ENCODE data around the gene S100A11. TPM values are rescaled to one million over a fixed set of nuclear protein-coding genes. Genes with fewer than 3 reads are reported as not detected.
"Not testable (repeated sequence)": the region's sequence is repeated elsewhere in the genome, so short reads cannot be mapped to it uniquely, and the experiment has no call there.

Gene S100A11
- total RNA-seq, result 142 and 192 TPM in 2 replicates
- long read RNA-seq, transcript S100A11-201 (3 exons, 594 nt), result major isoform, 17 of 18 reads
- long read RNA-seq, partial matches to known transcripts, result 1 of 18 reads
- long read RNA-seq, other reads (novel, unspliced or antisense), result 0 of 18 reads

GRCh38 chr1:152036267-152037216 is at the start of gene S100A11:
S100A11 (minus strand) TSS chr1:152037004; CDS start chr1:152036915, 89 bp downstream.
- DNase-seq (ENCODE audit: low spot score, unreplicated experiment), result peak; percentile 53
- Mint-ChIP-seq H3K36me3 (ENCODE audit: insufficient read depth) (peaks cover 6% of the 10 kb centered on the region), H3K9me3 (ENCODE audit: low read depth) (no peaks in the 10 kb centered on the region), H3K27me3 (peaks cover 3% of the 10 kb centered on the region), H3K27ac (peak within 1 kb of the TSS; percentile 92), H3K4me3 (ENCODE audit: low read depth) (peak within 1 kb of the TSS; percentile 91), H3K4me1 (ENCODE audit: low read depth) (peaks cover 24% of the 10 kb centered on the region)
- TF ChIP-seq CTCF (IDR thresholded peaks at IDR 0.05; ENCODE audit: unreplicated experiment), result peak; percentile 6

- no peak for TF ChIP-seq CTCF (IDR thresholded peaks at IDR 0.05; ENCODE audit: unreplicated experiment)
- DNase-seq (ENCODE audit: low spot score, unreplicated experiment), result no peak
- H3K4me1 Mint-ChIP-seq (ENCODE audit: low read depth), result no peaks in the 10 kb centered on the region
- H3K36me3 Mint-ChIP-seq (ENCODE audit: insufficient read depth), result no peaks in the 10 kb centered on the region
- no peaks in the 10 kb centered on the region for H3K9me3 Mint-ChIP-seq (ENCODE audit: low read depth)
- no peak overlapping the region for H3K4me3 Mint-ChIP-seq (ENCODE audit: low read depth)
- H3K27ac Mint-ChIP-seq, result no peak overlapping the region
- no peaks in the 10 kb centered on the region for H3K27me3 Mint-ChIP-seq
Measured at GRCh38 chr1:152084853-152085252, 48.0 kb upstream of the S100A11 start.

DNA sequence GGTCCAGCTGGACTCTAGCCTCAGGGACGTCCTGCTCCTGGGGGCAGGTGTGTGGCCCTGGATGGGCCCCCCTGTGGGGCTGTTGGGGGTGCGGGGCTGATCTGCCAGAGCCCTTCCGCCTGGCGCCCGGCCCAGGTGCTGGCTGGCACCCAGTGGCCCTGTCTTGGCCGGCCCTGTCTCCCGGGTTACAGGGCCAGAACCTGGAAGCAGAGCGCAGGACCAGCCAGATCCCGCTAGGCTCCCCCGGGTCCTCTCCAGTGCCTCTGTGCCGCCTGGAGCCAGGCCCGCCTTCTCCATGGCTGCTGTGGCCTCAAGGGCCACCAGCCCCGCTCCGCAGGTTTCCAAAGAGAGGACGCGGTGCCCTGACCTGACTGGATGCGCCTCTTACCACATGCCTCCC is 44.2 kb upstream of the S100A11 start:
- not testable (repeated sequence) for H3K27me3 Mint-ChIP-seq; H3K4me1 Mint-ChIP-seq (ENCODE audit: low read depth); H3K4me3 Mint-ChIP-seq (ENCODE audit: low read depth); H3K9me3 Mint-ChIP-seq (ENCODE audit: low read depth); DNase-seq (ENCODE audit: low spot score, unreplicated experiment); H3K27ac Mint-ChIP-seq; H3K36me3 Mint-ChIP-seq (ENCODE audit: insufficient read depth)

DNA sequence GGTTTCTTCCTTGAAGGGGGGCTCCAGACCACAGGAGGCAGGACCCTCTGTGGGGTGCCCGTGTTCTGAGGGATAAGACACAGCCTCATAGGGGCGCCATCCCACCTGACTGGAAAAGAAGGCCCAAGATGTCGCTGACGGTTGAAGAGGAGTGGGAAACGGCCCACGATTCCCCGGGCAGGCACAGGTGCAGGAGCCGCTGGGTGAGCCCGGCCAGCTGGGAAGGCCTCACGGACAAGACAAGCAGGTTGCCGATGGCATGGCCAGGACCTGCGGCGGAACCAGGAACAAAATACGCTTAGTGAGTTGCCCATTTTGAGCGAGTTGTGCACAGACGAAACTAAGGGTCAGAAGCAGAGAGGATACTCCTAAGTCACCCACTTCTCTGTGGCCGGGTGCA is 43.7 kb upstream of the S100A11 start:
- not testable (repeated sequence) for H3K36me3 Mint-ChIP-seq (ENCODE audit: insufficient read depth); H3K4me1 Mint-ChIP-seq (ENCODE audit: low read depth); H3K4me3 Mint-ChIP-seq (ENCODE audit: low read depth); H3K9me3 Mint-ChIP-seq (ENCODE audit: low read depth); H3K27me3 Mint-ChIP-seq; H3K27ac Mint-ChIP-seq; DNase-seq (ENCODE audit: low spot score, unreplicated experiment)

DNA sequence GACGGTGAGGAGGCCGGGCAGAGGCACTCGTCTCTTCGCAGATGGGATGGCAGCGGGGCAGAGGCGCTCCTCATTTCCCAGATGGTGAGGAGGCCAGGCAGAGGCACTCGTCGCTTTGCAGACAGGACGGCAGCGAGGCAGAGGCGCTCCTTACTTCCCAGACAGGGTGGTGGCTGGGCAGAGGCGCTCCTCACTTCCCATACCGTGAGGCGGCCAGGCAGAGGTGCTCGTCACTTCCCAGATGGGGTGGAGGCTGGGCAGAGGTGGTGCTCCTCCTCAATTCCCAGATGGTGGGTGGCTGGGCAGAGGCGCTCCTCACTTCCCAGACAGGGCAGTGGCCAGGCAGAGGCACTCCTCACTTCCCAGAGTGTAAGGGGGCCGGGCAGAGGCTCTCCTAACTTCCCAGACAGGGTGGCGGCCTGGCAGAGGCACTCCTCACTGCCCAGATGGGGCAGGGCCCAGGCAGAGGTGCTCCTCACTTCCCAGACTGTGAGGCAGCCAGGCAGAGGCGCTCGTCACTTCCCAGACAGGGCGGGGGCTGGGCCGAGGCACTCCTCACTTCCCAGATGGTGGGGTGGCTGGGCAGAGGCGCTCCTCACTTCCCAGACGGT is 42.1 kb upstream of the S100A11 start:
- no peak for TF ChIP-seq CTCF (IDR thresholded peaks at IDR 0.05; ENCODE audit: unreplicated experiment)
- H3K4me3 Mint-ChIP-seq (ENCODE audit: low read depth), result no peak overlapping the region

DNA sequence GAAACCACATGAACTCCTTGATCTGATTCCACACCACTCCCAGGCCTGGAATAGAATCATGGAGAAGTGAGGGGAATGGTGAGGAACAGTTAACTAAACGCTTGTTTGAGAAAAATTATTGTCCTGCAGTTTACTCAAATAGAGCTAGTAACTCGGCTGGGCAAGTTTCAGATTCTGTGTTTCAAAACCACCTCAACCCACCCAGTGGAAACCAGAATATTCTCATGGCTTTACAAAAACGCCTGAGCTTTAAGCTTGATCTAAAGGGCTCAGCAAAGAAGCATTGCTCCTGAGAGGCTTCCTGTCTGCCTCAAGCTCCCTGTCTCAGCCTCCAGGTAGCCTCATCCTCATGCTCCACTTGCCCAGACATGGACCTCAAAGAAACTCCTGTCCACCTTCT is 35.5 kb upstream of the S100A11 start:
- no peaks in the 10 kb centered on the region for H3K4me1 Mint-ChIP-seq (ENCODE audit: low read depth)
- H3K27ac Mint-ChIP-seq, result no peak overlapping the region
- H3K36me3 Mint-ChIP-seq (ENCODE audit: insufficient read depth), result no peaks in the 10 kb centered on the region
- no peak for DNase-seq (ENCODE audit: low spot score, unreplicated experiment)
- H3K4me3 Mint-ChIP-seq (ENCODE audit: low read depth), result no peak overlapping the region
- peaks cover 15% of the 10 kb centered on the region for H3K27me3 Mint-ChIP-seq
- H3K9me3 Mint-ChIP-seq (ENCODE audit: low read depth), result peaks cover 4% of the 10 kb centered on the region
- TF ChIP-seq CTCF (IDR thresholded peaks at IDR 0.05; ENCODE audit: unreplicated experiment), result no peak

More for the DNA sequence above, 42.1 kb upstream of the S100A11 start:
- H3K36me3 Mint-ChIP-seq (ENCODE audit: insufficient read depth), result no peaks in the 10 kb centered on the region
- peaks cover 8% of the 10 kb centered on the region for H3K9me3 Mint-ChIP-seq (ENCODE audit: low read depth)
- no peak overlapping the region for H3K27ac Mint-ChIP-seq
- H3K4me1 Mint-ChIP-seq (ENCODE audit: low read depth), result no peaks in the 10 kb centered on the region
- DNase-seq (ENCODE audit: low spot score, unreplicated experiment), result no peak
- H3K27me3 Mint-ChIP-seq, result peaks cover 6% of the 10 kb centered on the region
